Thyroid gland (tissue), 4 donors: ENCODE measurements around the gene IL27RA. TPM values are rescaled to one million over a fixed set of nuclear protein-coding genes. Genes with fewer than 3 reads are reported as not detected.

Experiments used
- DNase-seq, 2 donors: peaks; one replicate each; pipeline ENCODE4 v3.0.0-alpha.2; 2019
- H3K27ac ChIP-seq, 3 donors: fragments of 200-600 bp; sonication (generic); 1 replicate in 2 of 3; 2 replicates in 1 of 3; pipeline ENCODE4 v1.5.1; 2016 to 2019; ENCODE audit warnings: mild to moderate bottlenecking in 1 of 3, moderate library complexity in 1 of 3
- H3K27me3 ChIP-seq: fragments of 200-600 bp; sonication (generic); one replicate; pipeline ENCODE4 v1.5.1; 2019
- H3K36me3 ChIP-seq, 2 donors: fragments of 200-600 bp; sonication (generic); one replicate each; pipeline ENCODE4 v1.5.1; 2016 to 2019
- H3K4me1 ChIP-seq, 2 donors: fragments of 200-600 bp; sonication (generic); one replicate each; pipeline ENCODE4 v1.5.1; 2017 to 2019
- H3K4me3 ChIP-seq, 3 donors: fragments of 200-600 bp; sonication (generic); replicated peaks in 1 of 3; 1 replicate in 2 of 3; 2 replicates in 1 of 3; pipeline ENCODE4 v1.5.1; 2016; ENCODE audit warnings: mild to moderate bottlenecking in 1 of 3
- H3K9me3 ChIP-seq: fragments of 200-600 bp; sonication (generic); one replicate; pipeline ENCODE4 v1.5.1; 2017
- POLR2A ChIP-seq, 2 donors: fragments of 450-650 bp; IDR thresholded peaks; one replicate each; pipeline ENCODE4 v1.6.1; 2017; ENCODE audit warnings: antibody characterized with exemption in 2 of 2, mild to moderate bottlenecking in 2 of 2, moderate library complexity in 1 of 2
- WGBS, 2 donors: methylation state at CpG; one replicate each; pipeline ENCODE4 v1.1.5; 2017; 5-methylcytosine and 5-hydroxymethylcytosine counted together
- intact Hi-C: fragments of 100-400 bp; cut with DNase I; formaldehyde crosslinking; loops from one replicate; pipeline ENCODE4 v1.15.1; 2023
- total RNA-seq, 4 donors: library from RNA; depleted of rRNA; stranded (reverse); fragments of >200 nt; gene quantifications; one replicate each; pipeline ENCODE4 v1.2.3, GENCODE V29; 2016
- TF ChIP-seq, protein P1 (sequence below), 6 experiments: fragments of 200-600 bp in 3 of 6; fragments of 450-650 bp in 3 of 6; sonication (generic) in 3 of 6; IDR thresholded peaks; one replicate each; pipeline ENCODE4 v1.5.1; 2016 to 2019; ENCODE audit warnings: antibody characterized with exemption in 6 of 6, mild to moderate bottlenecking in 2 of 6, inconsistent platforms in 1 of 6, moderate library complexity in 1 of 6

IL27RA gene
- total RNA-seq, 4 donors from 2014 or later = 1.9 to 4.9 (median 3.4) TPM

DNA sequence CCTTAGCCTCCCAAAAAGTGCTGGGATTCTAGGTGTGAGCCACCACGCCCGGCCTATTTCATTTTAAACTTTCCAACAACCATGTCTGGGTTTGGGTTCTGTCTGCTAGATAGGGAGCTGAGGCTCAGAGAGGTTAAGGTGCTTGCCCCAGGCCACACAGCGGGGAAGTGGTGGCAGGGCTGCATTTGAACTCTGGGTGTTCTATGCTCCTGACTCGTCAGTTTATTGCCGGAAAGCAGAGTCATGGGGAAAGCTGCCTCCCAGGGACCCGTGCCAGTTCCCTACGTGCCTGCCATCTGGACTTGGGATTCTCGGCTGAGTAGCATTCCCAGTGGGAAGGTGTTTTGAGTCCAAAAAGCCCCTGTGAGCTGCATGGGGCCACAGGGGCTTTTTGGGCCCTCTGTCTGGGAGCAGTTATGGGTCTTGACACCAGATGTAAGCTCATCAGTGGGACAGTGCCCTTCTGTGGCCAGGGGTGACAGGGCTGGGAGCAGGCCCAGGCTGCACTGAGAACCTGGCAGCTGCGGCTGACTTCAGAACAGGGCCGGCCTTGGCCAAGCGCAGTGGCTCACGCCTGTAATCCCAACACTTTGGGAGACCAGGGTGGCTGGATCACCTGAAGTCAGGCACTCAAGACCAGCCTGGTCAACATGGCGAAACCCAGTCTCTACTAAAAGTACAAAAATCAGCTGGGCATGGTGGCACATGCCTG is 36.4 kb upstream of the IL27RA start:
- no peak for DNase-seq
- H3K4me1 ChIP-seq = no peaks in the 10 kb centered on the region
- no peaks in the 10 kb centered on the region for H3K27me3 ChIP-seq
- TF ChIP-seq, protein P1, sequence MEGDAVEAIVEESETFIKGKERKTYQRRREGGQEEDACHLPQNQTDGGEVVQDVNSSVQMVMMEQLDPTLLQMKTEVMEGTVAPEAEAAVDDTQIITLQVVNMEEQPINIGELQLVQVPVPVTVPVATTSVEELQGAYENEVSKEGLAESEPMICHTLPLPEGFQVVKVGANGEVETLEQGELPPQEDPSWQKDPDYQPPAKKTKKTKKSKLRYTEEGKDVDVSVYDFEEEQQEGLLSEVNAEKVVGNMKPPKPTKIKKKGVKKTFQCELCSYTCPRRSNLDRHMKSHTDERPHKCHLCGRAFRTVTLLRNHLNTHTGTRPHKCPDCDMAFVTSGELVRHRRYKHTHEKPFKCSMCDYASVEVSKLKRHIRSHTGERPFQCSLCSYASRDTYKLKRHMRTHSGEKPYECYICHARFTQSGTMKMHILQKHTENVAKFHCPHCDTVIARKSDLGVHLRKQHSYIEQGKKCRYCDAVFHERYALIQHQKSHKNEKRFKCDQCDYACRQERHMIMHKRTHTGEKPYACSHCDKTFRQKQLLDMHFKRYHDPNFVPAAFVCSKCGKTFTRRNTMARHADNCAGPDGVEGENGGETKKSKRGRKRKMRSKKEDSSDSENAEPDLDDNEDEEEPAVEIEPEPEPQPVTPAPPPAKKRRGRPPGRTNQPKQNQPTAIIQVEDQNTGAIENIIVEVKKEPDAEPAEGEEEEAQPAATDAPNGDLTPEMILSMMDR (IDR thresholded peaks at IDR 0.05) = no peak
- TF ChIP-seq POLR2A (IDR thresholded peaks at IDR 0.05) = no peak
- no peak overlapping the region for H3K27ac ChIP-seq
- no peak overlapping the region for H3K4me3 ChIP-seq
- 90 to 91% methylated on average over 8 to 11 of the region's 13 CpGs for WGBS, 2 donors
- H3K9me3 ChIP-seq = no peaks in the 10 kb centered on the region
- intact Hi-C loops = no loop called here
- peaks cover 0 to 11% of the 10 kb centered on the region in 2 donors for H3K36me3 ChIP-seq

DNA sequence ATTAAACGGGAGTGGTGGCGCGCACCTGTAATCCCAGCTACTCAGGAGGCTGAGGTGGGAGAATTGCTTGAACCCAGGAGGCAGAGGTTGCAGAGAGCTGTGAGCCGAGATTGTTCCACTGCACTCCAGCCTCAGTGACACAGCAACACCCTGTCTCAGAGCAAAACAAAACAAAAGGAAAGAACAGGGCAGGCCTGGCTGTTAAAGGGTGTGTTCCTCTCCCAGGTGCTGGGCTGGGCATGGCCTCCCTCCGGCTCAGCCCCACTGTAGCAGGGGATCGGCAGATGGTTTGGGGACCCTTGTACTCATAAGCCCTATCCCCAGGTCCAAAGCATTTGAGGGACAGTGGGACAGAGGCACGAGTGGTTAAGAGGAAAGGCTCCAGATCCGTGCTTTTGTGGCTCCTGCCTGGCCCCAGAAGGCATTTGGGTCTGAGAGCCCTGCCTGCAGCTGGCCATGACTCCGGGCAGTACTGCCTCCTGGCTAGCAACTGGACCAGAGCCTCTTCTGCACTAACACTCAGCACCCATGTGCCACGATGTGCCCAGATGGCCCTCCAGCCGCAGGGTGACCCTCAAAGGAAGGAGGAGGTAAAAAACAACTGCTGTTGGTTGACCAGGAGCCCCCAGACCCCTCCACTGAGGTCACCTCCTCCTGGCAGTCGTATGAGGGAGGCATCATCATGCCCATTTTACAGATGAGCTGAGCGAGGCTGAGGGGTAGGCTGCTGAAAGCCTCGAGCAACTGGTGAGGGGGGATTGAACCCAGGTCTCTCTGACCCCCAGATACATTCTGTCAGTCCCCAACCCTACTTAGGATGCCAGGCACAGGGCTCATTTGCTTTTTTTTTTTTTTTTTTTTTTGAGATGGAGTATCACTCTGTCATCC is 35.4 kb upstream of the IL27RA start:
- Histone ChIP-seq H3K27me3 (no peaks in the 10 kb centered on the region), H3K36me3 (peaks cover 0 to 10% of the 10 kb centered on the region in 2 donors), H3K27ac (no peak overlapping the region), H3K9me3 (no peaks in the 10 kb centered on the region), H3K4me1 (peaks cover 5 to 7% of the 10 kb centered on the region in 2 donors), H3K4me3 (no peak overlapping the region)
- intact Hi-C loops = no loop called here
- 90 to 93% methylated on average over 10 to 14 of the region's 14 CpGs for WGBS, 2 donors
- no peak for DNase-seq
- TF ChIP-seq, protein P1 (IDR thresholded peaks at IDR 0.05) = no peak
- no peak for TF ChIP-seq POLR2A (IDR thresholded peaks at IDR 0.05)

DNA sequence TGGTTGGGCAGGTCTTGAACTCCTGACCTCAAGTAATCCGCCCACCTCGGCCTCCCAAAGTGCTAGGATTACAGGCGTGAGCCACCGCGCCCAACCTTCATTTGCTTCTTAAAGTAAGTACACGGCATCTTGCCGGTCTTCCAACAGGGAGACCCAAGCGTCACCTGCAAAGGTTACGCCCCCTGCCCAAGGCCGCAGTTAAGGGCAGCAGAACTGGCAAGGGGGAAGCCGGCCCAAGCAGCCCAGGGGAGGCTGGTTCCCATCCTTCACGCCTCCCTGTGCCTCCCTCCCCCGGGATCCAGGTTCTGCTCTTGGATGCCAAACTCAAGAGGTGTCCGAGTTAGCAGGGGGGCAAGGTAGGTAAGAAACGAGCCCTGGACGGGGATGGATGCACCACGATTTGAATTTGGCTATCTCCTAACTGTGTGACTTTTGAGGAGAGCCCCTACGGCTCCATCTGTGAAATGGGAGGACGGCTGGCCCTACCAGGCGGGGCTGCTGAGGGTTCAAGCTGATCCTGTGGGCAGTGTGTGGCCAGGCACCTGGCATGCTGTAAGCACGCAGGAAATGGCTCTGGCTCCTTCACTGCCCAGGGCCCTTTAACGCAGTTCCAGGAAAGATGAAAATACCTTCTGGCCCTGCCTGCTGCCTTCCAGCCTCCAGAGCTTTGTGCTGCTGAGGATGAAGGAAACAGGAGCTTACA is 34.5 kb upstream of the IL27RA start:
- intact Hi-C loops = no loop called here
- TF ChIP-seq, protein P1 (IDR thresholded peaks at IDR 0.05) = no peak
- no peak for TF ChIP-seq POLR2A (IDR thresholded peaks at IDR 0.05)
- no peak for DNase-seq
- Histone ChIP-seq H3K9me3 (no peaks in the 10 kb centered on the region), H3K4me3 (no peak overlapping the region), H3K36me3 (peaks cover 0 to 5% of the 10 kb centered on the region in 2 donors), H3K27me3 (no peaks in the 10 kb centered on the region), H3K4me1 (peaks cover 13 to 14% of the 10 kb centered on the region in 2 donors), H3K27ac (no peak overlapping the region)
- WGBS, 2 donors = 93 to 95% methylated on average over 17 to 20 of the region's 22 CpGs

DNA sequence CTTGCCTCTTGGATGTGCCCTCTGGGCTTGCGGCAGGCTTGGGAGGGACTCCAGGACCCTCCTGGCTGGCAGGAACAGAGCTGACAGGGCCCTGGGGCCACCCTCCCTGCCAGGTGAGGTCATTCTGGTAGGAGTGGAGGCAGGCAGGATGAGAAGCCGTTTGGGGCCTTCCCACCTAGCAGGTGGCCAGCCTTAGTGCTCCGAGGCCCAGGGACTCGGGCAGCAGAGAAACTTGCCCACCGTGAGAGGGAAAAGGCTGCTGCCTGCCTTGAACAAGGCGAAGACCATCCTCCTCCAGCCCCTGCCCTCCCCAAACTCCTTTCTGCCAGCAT is 34.0 kb upstream of the IL27RA start:
- Histone ChIP-seq H3K27ac (no peak overlapping the region), H3K36me3 (peaks cover 0 to 5% of the 10 kb centered on the region in 2 donors), H3K4me1 (peaks cover 17 to 19% of the 10 kb centered on the region in 2 donors), H3K9me3 (no peaks in the 10 kb centered on the region), H3K27me3 (no peaks in the 10 kb centered on the region), H3K4me3 (no peak overlapping the region)
- intact Hi-C loops = no loop called here
- no peak for DNase-seq
- 100% methylated on average over 1 of the region's 6 CpGs; no CpG with 5 or more reads in 1 of the 2 donors for WGBS, 2 donors
- no peak for TF ChIP-seq POLR2A (IDR thresholded peaks at IDR 0.05)
- TF ChIP-seq, protein P1 (IDR thresholded peaks at IDR 0.05) = no peak
